NCI-H82 (cell line): ENCODE measurements around the gene MIER2.
"Not testable (repeated sequence)": the region's sequence is repeated elsewhere in the genome, so short reads cannot be mapped to it uniquely, and the experiment has no call there.

ENCODE experiments used
- DNase-seq: peaks from one replicate; lab custom pipeline; 2025; lab: John Stamatoyannopoulos, UW

Gene MIER2

DNA sequence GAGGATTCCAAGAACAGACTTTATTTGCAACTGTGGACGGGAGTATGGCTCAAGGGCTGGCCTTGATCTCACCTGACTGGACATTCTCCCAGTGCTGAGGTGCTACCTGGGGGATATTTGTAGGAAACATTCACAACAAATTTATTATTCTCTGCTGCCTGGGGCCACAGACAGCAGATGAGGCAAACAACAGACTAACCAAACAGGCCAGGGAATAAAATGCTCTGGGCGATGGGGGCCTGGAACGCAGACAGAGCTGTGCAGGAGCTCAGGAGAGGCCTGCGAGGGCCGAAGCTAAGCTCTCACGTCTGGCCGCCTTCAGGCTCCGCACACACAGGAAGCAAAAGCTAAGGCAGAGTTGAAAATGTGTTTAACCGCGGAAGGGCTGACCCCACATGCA is 61.2 kb downstream of the MIER2 start:
- no peak for DNase-seq

- no peak for DNase-seq
Observed at GRCh38 chr19:282501-282900, 62.1 kb downstream of the MIER2 start.

DNA sequence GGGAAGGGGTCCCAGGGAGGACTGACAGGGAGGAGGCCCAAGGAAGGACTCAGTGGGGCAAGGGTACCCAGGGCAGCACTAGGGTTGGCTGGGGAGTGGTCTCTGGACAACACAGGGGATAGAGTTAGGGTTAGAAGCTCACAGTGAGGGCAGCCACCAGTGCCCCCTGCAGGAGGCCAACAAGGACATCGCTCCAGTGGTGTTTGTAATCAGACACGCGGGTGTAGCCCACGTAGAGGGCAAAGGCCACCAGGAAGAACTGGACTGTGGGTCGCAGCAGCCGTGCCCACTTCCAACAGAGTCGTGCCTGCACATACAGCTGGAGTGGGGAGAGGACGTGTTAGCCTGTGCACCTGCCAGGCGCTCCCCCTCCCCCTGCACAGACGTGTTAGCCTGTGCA is 62.6 kb downstream of the MIER2 start:
- no peak for DNase-seq

DNA sequence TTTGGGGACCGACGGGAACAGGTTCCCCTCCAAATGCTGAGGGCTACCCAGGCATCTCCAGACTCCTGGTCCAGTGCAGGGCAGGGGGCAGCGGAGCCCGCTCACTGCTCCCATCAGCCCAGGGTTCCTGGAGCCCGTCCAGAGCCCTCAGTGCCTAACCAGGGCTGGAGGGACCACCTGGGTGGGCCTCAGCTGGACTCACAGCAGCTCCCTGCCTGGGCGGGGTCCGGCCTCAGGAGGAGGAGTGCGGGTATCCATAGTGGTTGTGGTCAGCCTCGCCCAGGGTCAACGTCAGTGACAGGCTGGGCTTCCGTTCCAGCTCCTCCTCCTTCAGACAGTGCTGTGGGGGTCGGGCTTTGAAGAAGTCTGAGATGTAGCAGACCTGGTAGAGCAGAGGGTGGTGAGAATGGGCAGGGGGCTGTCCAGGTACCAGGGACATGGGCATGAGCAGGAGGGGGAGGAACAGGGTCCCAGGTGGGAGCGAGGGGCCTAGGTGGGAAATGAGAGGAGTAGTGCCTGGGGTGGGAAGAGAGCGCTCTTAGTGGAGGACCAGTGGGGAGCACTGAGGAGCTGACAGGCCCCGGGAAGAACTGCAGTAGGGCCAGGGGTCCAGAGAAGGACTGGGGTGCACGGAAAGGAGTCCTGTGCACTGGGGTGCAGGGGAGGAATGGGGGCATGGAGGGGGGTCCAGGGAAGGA is 63.3 kb downstream of the MIER2 start:
- DNase-seq: no peak

GRCh38 chr19:280541-281009 is 64.0 kb downstream of the MIER2 start:
- no peak for DNase-seq

DNA sequence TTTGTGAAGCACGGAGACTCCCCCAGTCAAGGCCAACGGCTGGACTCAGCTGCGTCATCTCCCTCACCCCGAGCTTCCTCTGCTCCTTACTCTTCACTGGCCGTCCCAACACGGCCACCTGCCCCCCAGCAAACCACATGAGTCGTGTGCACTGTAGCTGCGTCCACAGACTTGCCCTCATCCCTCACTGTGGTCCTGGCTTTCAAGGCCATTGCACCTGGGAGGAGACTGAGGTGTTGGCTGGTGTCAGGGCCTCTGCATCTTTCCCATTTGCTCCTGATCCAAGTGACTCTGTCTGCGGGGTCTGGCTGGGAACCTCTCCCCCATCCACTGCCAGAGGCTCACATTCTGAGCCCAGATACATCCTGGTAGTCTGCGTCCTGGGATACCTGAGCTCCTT is 64.9 kb downstream of the MIER2 start:
- DNase-seq: no peak

- no peak for DNase-seq
Observed at GRCh38 chr19:279231-279630, 65.4 kb downstream of the MIER2 start.

DNA sequence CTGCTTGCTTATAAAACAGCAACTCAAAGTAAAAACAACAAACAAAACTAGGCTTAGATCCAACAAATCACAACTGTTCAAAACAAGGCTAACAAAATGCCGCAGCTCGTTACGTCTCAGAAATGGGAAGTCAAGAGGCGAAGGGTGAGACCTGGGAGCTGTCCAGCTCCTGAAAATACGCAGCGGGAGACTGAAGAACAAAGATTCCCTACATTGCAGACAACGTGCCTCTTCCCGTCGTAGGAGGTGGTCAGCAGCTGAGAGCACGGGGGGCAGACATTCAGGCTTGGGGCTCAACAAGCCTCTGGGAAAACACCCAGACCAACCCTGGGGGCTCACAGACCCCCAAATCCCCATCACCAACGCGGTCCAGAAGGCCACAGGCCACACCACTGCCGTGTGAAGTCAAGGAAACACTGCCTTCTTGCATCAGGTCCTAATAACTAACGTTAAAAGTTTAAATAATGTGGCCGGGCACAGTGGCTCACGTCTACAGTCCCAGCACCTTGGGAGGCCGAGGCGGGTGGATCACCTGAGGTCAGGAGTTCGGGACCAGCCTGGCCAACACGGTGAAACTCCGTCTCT is 66.9 kb downstream of the MIER2 start:
- no peak for DNase-seq

- DNase-seq: no peak
Observed at GRCh38 chr19:277131-277530, 67.5 kb downstream of the MIER2 start.

- DNase-seq: no peak
Observed at GRCh38 chr19:275958-276646, 68.5 kb downstream of the MIER2 start.

GRCh38 chr19:275000-275399 is 69.6 kb downstream of the MIER2 start:
- no peak for DNase-seq

DNA sequence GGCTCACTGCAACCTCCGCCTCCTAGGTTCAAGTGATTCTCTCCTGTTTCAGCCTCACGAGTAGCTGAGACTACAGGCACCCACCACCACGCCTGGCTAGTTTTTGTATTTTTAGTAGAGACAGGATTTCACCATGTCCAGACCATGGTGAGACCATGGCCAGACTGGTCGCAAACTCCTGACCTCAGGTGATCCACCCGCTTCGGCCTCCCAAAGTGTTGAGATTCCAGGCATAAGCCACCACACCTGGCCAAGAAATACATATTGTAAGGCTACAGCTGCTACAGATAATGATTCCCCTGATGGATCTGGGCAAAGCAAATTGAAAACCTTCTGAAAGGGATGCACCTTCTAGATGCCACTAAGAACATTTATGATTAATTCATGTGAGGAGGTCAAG is 71.2 kb downstream of the MIER2 start:
- DNase-seq: no peak

DNA sequence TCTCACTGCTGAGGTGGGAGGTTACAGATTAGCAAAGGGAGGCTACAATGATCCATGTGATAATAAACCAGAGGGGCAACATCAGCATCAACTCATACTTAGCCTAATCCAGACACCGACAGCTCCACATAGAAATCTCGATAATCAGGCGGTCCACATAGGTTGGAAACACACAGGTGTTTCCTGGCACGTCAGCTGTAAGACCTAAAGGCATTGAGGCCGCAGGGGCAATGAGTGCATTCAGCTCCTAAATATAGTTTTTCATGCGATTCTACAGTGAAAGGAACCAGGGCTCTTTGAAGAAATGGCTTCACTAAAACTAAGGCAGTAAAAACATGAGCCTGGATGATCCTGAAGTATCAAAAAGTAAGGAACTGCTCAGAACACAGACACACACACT is 72.7 kb downstream of the MIER2 start:
- DNase-seq: no peak

DNA sequence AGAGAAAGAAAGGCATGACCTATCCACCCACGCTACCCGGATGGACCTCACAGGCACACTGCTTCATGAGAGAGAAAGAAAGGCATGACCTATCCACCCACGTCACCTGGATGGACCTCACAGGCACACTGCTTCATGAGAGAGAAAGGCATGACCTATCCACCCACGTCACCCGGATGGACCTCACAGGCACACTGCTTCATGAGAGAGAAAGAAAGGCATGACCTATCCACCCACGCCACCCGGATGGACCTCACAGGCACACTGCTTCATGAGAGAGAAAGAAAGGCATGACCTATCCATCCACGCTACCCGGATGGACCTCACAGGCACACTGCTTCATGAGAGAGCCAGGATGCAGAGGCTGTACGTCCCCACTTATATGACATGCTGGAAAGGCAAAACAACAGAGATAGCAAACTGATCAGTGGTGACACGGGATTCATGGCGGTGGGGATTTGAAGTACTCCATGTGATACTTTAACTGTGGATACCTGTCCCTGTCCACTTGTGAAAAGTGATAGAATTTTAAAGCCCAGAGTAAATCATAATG is 73.8 kb downstream of the MIER2 start:
- not testable (repeated sequence) for DNase-seq

DNA sequence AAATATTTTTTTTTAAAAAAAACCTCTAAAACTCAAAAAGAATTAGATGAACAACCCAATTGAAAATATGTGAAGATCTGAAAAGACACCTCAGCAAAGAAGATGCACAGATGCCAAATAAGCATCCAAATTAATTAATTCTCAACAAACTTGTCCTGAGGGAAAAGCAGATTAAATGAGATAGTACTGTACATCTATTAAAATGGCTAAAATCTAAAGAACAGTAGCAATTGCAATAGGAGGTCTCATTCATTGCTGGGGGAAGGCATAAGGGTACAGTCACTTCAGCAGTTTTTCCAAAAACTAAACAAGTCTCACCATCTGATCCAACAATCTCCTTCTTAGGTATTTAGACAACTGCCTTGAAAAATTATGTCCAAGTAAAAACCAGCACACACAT is 75.4 kb downstream of the MIER2 start:
- no peak for DNase-seq

DNA sequence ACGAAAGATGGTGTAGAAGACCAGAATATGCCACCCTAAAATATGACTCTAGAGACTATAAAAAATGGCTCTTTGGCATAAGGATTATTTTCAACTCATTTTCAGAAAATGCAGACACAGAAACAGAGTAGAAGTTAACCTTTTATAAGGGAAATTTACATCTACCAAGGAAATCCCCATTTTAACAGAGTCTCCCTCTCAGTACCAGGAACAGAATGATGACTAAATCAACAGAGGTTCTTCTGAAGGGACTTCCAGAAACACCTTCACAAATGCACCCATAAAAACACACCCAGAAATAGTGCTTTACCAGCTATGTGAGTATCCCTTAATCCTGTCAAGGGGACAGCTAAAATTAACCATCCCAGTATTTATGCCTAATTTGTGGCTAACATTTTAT is 82.5 kb downstream of the MIER2 start:
- DNase-seq: no peak

DNA sequence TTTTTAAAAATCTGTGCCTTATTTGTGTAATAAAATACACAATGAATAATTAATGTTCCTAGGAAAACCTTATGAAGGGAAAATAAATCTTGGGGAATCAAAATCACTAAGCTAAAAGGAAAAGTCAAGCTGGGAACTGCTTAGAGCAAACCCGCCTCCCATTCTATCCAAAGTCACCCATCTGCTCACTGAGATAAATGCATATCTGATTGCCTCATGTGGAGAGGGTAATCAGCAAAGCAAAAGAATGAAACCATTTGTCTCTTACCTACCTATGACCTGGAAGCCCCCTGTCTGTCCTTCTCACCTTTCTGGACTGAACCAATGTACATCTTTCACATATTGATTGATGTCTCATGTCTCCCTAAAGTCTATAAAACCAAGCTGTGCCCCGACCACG is 87.8 kb downstream of the MIER2 start:
- DNase-seq: not testable (repeated sequence)
